Progenitor cell of endocrine pancreas (in vitro differentiated cells): ENCODE data around the gene SUGCT. TPM values are rescaled to one million over a fixed set of nuclear protein-coding genes. Genes with fewer than 3 reads are reported as not detected.

Source experiments
- DNase-seq: peaks from one replicate; pipeline ENCODE4 v3.0.0; 2021; ENCODE audit warnings: low spot score; ENCODE audit not compliant: unreplicated experiment
- H3K27ac Mint-ChIP-seq: 2 replicates; pipeline ENCODE4 v1.8.0; 2021; ENCODE audit warnings: mild to moderate bottlenecking, moderate library complexity, mixed read lengths
- H3K27me3 Mint-ChIP-seq: 2 replicates; pipeline ENCODE4 v1.8.0; 2021; ENCODE audit warnings: mixed read lengths
- H3K36me3 Mint-ChIP-seq: 2 replicates; pipeline ENCODE4 v1.8.0; 2022; ENCODE audit warnings: mixed read lengths; ENCODE audit not compliant: insufficient read depth
- H3K4me1 Mint-ChIP-seq: 2 replicates; pipeline ENCODE4 v1.8.0; 2021; ENCODE audit warnings: low read depth, mixed read lengths
- H3K4me3 Mint-ChIP-seq: 2 replicates; pipeline ENCODE4 v1.8.0; 2021; ENCODE audit warnings: low read depth, mild to moderate bottlenecking, moderate library complexity, mixed read lengths
- H3K9me3 Mint-ChIP-seq: 2 replicates; pipeline ENCODE4 v1.8.0; 2021; ENCODE audit warnings: low read depth, mixed read lengths
- total RNA-seq: library from RNA; stranded (reverse); gene quantifications from 2 replicates; pipeline ENCODE4 v1.2.1, GENCODE V29; 2021
- TF ChIP-seq, protein P1 (sequence below): fragments of 200-600 bp; sonication (generic); IDR thresholded peaks from one replicate; pipeline ENCODE4 v1.5.0; 2021; ENCODE audit warnings: antibody characterized with exemption, mild to moderate bottlenecking; ENCODE audit not compliant: unreplicated experiment

The SUGCT gene
- total RNA-seq, 1 donor from 2014 or later, result 6.2 TPM

DNA sequence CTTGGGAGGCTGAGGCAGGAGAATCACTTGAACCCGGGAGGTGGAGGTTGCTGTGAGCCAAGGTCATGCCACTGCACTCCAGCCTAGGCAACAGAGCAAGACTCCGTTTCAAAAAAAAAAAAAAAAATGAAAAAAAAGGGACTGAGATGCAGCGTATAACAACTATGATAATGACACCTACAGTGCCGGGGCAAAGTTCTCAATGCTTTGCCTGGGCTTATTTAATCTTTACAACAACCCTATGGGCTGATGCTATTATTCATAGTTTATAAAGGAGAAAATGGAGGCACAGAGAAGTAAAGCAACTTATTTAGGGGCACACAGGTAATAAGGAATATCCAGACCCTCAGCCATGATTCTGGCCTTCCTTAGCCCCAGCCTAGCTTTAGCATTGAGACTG lies 47.6 kb downstream of the SUGCT start:
- Mint-ChIP-seq H3K9me3 (no peaks in the 10 kb centered on the region), H3K27ac (no peak overlapping the region)
- TF ChIP-seq, protein P1, sequence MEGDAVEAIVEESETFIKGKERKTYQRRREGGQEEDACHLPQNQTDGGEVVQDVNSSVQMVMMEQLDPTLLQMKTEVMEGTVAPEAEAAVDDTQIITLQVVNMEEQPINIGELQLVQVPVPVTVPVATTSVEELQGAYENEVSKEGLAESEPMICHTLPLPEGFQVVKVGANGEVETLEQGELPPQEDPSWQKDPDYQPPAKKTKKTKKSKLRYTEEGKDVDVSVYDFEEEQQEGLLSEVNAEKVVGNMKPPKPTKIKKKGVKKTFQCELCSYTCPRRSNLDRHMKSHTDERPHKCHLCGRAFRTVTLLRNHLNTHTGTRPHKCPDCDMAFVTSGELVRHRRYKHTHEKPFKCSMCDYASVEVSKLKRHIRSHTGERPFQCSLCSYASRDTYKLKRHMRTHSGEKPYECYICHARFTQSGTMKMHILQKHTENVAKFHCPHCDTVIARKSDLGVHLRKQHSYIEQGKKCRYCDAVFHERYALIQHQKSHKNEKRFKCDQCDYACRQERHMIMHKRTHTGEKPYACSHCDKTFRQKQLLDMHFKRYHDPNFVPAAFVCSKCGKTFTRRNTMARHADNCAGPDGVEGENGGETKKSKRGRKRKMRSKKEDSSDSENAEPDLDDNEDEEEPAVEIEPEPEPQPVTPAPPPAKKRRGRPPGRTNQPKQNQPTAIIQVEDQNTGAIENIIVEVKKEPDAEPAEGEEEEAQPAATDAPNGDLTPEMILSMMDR, result no peak

DNA sequence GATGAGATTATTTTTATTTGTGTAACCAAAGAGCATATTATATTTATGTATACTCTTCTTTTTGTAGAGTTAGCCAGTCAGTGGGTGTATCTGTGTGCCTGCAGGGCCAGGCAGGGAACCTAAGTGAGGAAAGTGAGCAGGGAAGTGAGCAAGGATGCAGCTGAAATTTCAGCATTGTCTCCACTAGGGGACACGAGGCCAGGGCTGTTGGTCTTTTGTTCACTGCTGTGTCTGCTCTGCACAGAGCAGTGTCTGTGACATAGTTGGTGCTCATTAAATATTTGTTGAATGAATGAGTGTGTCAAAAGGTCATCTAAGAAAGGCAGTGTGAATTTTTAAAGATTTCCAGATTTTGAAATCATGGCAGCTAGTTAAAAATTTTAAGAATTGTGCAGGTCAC lies 51.8 kb downstream of the SUGCT start:
- Mint-ChIP-seq H3K4me3 (no peak overlapping the region), H3K36me3 (no peaks in the 10 kb centered on the region), H3K4me1 (no peaks in the 10 kb centered on the region), H3K27me3 (no peaks in the 10 kb centered on the region), H3K27ac (no peak overlapping the region), H3K9me3 (no peaks in the 10 kb centered on the region)
- TF ChIP-seq, protein P1, result no peak
- no peak for DNase-seq

More for the DNA sequence above, 47.6 kb downstream of the SUGCT start:
- no peaks in the 10 kb centered on the region for H3K27me3 Mint-ChIP-seq
- H3K4me3 Mint-ChIP-seq, result no peak overlapping the region
- no peaks in the 10 kb centered on the region for H3K36me3 Mint-ChIP-seq
- H3K4me1 Mint-ChIP-seq, result no peaks in the 10 kb centered on the region
- no peak for DNase-seq

GRCh38 chr7:40192036-40192435 lies 57.2 kb downstream of the SUGCT start:
- TF ChIP-seq, protein P1, result no peak
- Mint-ChIP-seq H3K27me3 (no peaks in the 10 kb centered on the region), H3K27ac (no peak overlapping the region), H3K9me3 (no peaks in the 10 kb centered on the region), H3K4me1 (no peaks in the 10 kb centered on the region), H3K36me3 (no peaks in the 10 kb centered on the region), H3K4me3 (no peak overlapping the region)
- DNase-seq, result no peak

DNA sequence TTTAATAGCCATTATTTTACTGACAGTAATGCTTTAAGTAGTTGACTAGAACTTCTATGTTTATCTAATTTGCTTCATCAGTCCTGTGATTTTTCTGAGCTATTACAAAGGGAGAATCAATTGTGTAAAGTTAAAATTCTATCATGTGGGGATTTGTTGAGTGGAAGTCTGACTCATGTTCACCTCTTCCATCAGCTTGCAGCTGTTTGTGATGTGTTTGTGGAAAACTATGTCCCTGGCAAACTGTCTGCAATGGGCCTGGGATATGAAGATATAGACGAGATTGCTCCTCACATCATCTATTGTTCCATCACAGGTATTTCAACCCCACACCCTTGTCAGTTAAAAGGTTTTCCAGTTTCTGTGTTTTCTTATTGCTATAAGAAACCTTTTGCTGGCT lies 59.9 kb downstream of the SUGCT start:
- Mint-ChIP-seq H3K36me3 (no peaks in the 10 kb centered on the region), H3K27ac (no peak overlapping the region)

DNA sequence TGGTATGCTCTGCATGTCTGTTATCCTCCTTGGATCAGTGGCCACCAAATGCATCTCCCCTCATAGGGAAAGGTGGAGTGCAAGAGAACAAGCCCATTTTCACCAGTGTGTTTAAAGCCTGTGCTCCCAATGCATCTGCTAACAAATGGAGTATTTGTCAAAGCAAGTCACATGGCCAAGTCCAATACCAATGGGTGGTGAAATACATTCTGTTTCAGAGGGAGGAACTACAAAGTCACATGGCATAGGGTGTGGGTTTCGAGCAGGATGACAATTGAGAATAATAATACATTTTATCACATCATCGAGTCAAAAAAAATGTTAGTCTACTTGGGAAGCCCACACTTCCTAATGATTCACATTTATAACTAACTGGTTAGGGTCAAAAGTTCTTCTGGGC lies 62.7 kb downstream of the SUGCT start:
- Mint-ChIP-seq H3K36me3 (no peaks in the 10 kb centered on the region), H3K9me3 (no peaks in the 10 kb centered on the region), H3K27ac (no peak overlapping the region), H3K27me3 (no peaks in the 10 kb centered on the region), H3K4me1 (no peaks in the 10 kb centered on the region), H3K4me3 (no peak overlapping the region)
- TF ChIP-seq, protein P1, result no peak
- DNase-seq, result no peak

More for the DNA sequence above, 59.9 kb downstream of the SUGCT start:
- H3K27me3 Mint-ChIP-seq, result no peaks in the 10 kb centered on the region
- H3K4me1 Mint-ChIP-seq, result no peaks in the 10 kb centered on the region
- TF ChIP-seq, protein P1, result no peak
- H3K4me3 Mint-ChIP-seq, result no peak overlapping the region
- no peak for DNase-seq
- H3K9me3 Mint-ChIP-seq, result no peaks in the 10 kb centered on the region
